ENCODE results near the gene WDHD1.

GRCh38 chr14:54929556-54929955 lies 97.3 kb downstream of the WDHD1 start:
- TF ChIP-seq, protein P1, sequence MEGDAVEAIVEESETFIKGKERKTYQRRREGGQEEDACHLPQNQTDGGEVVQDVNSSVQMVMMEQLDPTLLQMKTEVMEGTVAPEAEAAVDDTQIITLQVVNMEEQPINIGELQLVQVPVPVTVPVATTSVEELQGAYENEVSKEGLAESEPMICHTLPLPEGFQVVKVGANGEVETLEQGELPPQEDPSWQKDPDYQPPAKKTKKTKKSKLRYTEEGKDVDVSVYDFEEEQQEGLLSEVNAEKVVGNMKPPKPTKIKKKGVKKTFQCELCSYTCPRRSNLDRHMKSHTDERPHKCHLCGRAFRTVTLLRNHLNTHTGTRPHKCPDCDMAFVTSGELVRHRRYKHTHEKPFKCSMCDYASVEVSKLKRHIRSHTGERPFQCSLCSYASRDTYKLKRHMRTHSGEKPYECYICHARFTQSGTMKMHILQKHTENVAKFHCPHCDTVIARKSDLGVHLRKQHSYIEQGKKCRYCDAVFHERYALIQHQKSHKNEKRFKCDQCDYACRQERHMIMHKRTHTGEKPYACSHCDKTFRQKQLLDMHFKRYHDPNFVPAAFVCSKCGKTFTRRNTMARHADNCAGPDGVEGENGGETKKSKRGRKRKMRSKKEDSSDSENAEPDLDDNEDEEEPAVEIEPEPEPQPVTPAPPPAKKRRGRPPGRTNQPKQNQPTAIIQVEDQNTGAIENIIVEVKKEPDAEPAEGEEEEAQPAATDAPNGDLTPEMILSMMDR (IDR thresholded peaks at IDR 0.05), result no peak
- no peak for TF ChIP-seq EP300 (IDR thresholded peaks at IDR 0.05)

All from ovary (tissue), 3 donors.